Transverse colon (tissue), 4 donors: ENCODE measurements around the gene DCP1A. TPM values are rescaled to one million over a fixed set of nuclear protein-coding genes. Genes with fewer than 3 reads are reported as not detected.
"Not testable (repeated sequence)": the region's sequence is repeated elsewhere in the genome, so short reads cannot be mapped to it uniquely, and the experiment has no call there.

Experiments
- DNase-seq: peaks from one replicate; pipeline ENCODE4 v3.0.0-alpha.2; 2019
- H3K27ac ChIP-seq, 4 donors: fragments of 200-600 bp; sonication (generic); 2 replicates each; pipeline ENCODE4 v1.5.1; 2016 to 2018; ENCODE audit warnings: inconsistent platforms in 4 of 4
- H3K27me3 ChIP-seq: fragments of 200-600 bp; sonication (generic); 2 replicates; pipeline ENCODE4 v1.5.1; 2017; ENCODE audit warnings: inconsistent platforms
- H3K36me3 ChIP-seq, 4 donors: fragments of 200-600 bp; sonication (generic); 2 replicates each; pipeline ENCODE4 v1.5.1; 2017 to 2019; ENCODE audit warnings: inconsistent platforms in 4 of 4
- H3K4me1 ChIP-seq, 4 donors: fragments of 200-600 bp; sonication (generic); 2 replicates each; pipeline ENCODE4 v1.5.1; 2017 to 2020; ENCODE audit warnings: inconsistent platforms in 4 of 4
- H3K4me3 ChIP-seq, 4 donors: fragments of 200-600 bp; sonication (generic); 1 replicate in 1 of 4; 2 replicates in 3 of 4; pipeline versions ENCODE4 v1.5.1 to v1.6.1; 2017 to 2019; ENCODE audit warnings: inconsistent platforms in 4 of 4
- H3K9me3 ChIP-seq, 2 donors: fragments of 200-600 bp; sonication (generic); 2 replicates each; pipeline ENCODE4 v1.5.1; 2017 to 2019; ENCODE audit warnings: inconsistent platforms in 2 of 2
- CTCF ChIP-seq, 5 experiments: fragments of 200-600 bp in 3 of 5; fragments of 450-650 bp in 2 of 5; sonication (generic) in 3 of 5; IDR thresholded peaks; 1 replicate in 2 of 5; 2 replicates in 3 of 5; pipeline ENCODE4 v1.5.1; 2016 to 2017; ENCODE audit warnings: antibody characterized with exemption in 5 of 5, inconsistent platforms in 3 of 5, mild to moderate bottlenecking in 2 of 5, moderate library complexity in 1 of 5
- EP300 ChIP-seq: sonication (generic); formaldehyde crosslinking; IDR thresholded peaks from one replicate; pipeline ENCODE4 v1.6.1; 2017; ENCODE audit warnings: antibody characterized with exemption, low read depth
- POLR2A ChIP-seq: fragments of 450-650 bp; IDR thresholded peaks from one replicate; pipeline ENCODE4 v1.6.1; 2016; ENCODE audit warnings: antibody characterized with exemption, mild to moderate bottlenecking, moderate library complexity
- POLR2AphosphoS5 ChIP-seq, 3 donors: sonication (generic); formaldehyde crosslinking; IDR thresholded peaks; one replicate each; pipeline ENCODE4 v1.6.1; 2016; ENCODE audit warnings: antibody characterized with exemption in 3 of 3
- WGBS, 2 donors: methylation state at CpG; one replicate each; pipeline ENCODE4 v1.1.5; 2018; ENCODE audit warnings: low coverage in 1 of 2; 5-methylcytosine and 5-hydroxymethylcytosine counted together
- in situ Hi-C, 4 donors: fragments of 200-750 bp; cut with MboI; loops; one replicate each; pipeline versions ENCODE4 v1.15.0 to v1.15.1; 2017; ENCODE audit warnings: low sequenced_read_pairs in 3 of 4, low pct_ligation_motif_present in 1 of 4, low pct_unique_long_range_greater_than_20kb in 1 of 4
- intact Hi-C: fragments of 100-400 bp; cut with DNase I; formaldehyde crosslinking; loops from one replicate; pipeline ENCODE4 v1.15.1; 2023; ENCODE audit warnings: low total_unique reads
- total RNA-seq, 4 donors: library from RNA; depleted of rRNA; stranded (reverse); fragments of >200 nt; gene quantifications; one replicate each; pipeline ENCODE4 v1.1.0, GENCODE V29; 2016

Gene DCP1A
- total RNA-seq, 4 donors from 2014 or later: 11.6 to 22.4 (median 17.2) TPM

GRCh38 chr3:53350652-53351051 is 3.3 kb upstream of the DCP1A start:
- peak overlapping the region; percentile 33 to 64 (median 50) for H3K27ac ChIP-seq

GRCh38 chr3:53348118-53348517 is 775 bp upstream of the DCP1A start:
- H3K27me3 ChIP-seq, H3K9me3 ChIP-seq, H3K36me3 ChIP-seq, DNase-seq: not testable (repeated sequence)
- in situ Hi-C loops: loop anchor here in 1 of 4 donors (25.0 kb wide), 1 partner anchor 539 kb away; the partner anchor contains the start of genes ACTR8 and SELENOK
- 84 to 88% methylated on average over 19 of the region's 19 CpGs for WGBS, 2 donors
- H3K4me1 ChIP-seq: peaks cover 10 to 38% (median 22%) of the 10 kb centered on the region in 4 donors
- H3K27ac ChIP-seq: peak overlapping the region; percentile 93 to 97 (median 95)
- H3K4me3 ChIP-seq: peak overlapping the region in 3 of 4 donors; percentile 76 to 91 (median 89)
- intact Hi-C loops: loop anchor here (10.0 kb wide), 1 partner anchor 233 kb away; no protein-coding TSS in a partner anchor

More at GRCh38 chr3:53350652-53351051, 3.3 kb upstream of the DCP1A start:
- intact Hi-C loops (no loop called here), in situ Hi-C loops (no loop called here)
- Histone ChIP-seq H3K4me3 (no peak overlapping the region), H3K36me3 (no peaks in the 10 kb centered on the region), H3K9me3 (no peaks in the 10 kb centered on the region), H3K27me3 (no peaks in the 10 kb centered on the region), H3K4me1 (peaks cover 5 to 24% (median 16%) of the 10 kb centered on the region in 4 donors)
- 8 to 10% methylated on average over 3 of the region's 3 CpGs for WGBS, 2 donors
- DNase-seq: peak; percentile 59
- TF ChIP-seq POLR2AphosphoS5 (IDR thresholded peaks at IDR 0.05): peak in 1 of 3 donors; percentile 18
- TF ChIP-seq CTCF (IDR thresholded peaks at IDR 0.05): peak; percentile 25 to 53 (median 35)
- no peak for TF ChIP-seq POLR2A
- TF ChIP-seq EP300: no peak

GRCh38 chr3:53346922-53347260 is 452 bp downstream of the DCP1A start:
- in situ Hi-C loops (loop anchor here in 1 of 4 donors (25.0 kb wide), 1 partner anchor 540 kb away; the partner anchor contains the start of genes ACTR8 and SELENOK), intact Hi-C loops (loop anchor here (10.0 kb wide), 1 partner anchor 232 kb away; no protein-coding TSS in a partner anchor)
- Histone ChIP-seq H3K4me1 (peaks cover 13 to 50% (median 29%) of the 10 kb centered on the region in 4 donors), H3K36me3 (peaks cover 0 to 1% (median 0%) of the 10 kb centered on the region in 4 donors), H3K4me3 (peak overlapping the region; percentile 76 to 99 (median 90)), H3K27me3 (no peaks in the 10 kb centered on the region), H3K27ac (peak overlapping the region; percentile 93 to 97 (median 95)), H3K9me3 (no peaks in the 10 kb centered on the region)
- 0 to 2% methylated on average over 1 to 11 of the region's 11 CpGs for WGBS, 2 donors
- TF ChIP-seq EP300: no peak
- no peak for TF ChIP-seq POLR2A
- no peak for TF ChIP-seq CTCF (IDR thresholded peaks at IDR 0.05)
- no peak for TF ChIP-seq POLR2AphosphoS5 (IDR thresholded peaks at IDR 0.05)
- DNase-seq: no peak

- Histone ChIP-seq H3K4me3 (peak overlapping the region; percentile 76 to 99 (median 90)), H3K4me1 (peaks cover 13 to 50% (median 29%) of the 10 kb centered on the region in 4 donors), H3K27ac (peak overlapping the region; percentile 93 to 97 (median 95)), H3K27me3 (no peaks in the 10 kb centered on the region), H3K36me3 (peaks cover 0 to 5% (median 0%) of the 10 kb centered on the region in 4 donors), H3K9me3 (no peaks in the 10 kb centered on the region)
- no peak for DNase-seq
- 0% methylated on average over 9 of the region's 9 CpGs; no CpG with 5 or more reads in 1 of the 2 donors for WGBS, 2 donors
- no peak for TF ChIP-seq CTCF (IDR thresholded peaks at IDR 0.05)
- TF ChIP-seq POLR2AphosphoS5 (IDR thresholded peaks at IDR 0.05): no peak
- TF ChIP-seq EP300: no peak
- TF ChIP-seq POLR2A: no peak
- intact Hi-C loops: loop anchor here (10.0 kb wide), 1 partner anchor 232 kb away; no protein-coding TSS in a partner anchor
- in situ Hi-C loops: loop anchor here in 1 of 4 donors (25.0 kb wide), 1 partner anchor 541 kb away; the partner anchor contains the start of genes ACTR8 and SELENOK
Observed at GRCh38 chr3:53346514-53346913, 829 bp downstream of the DCP1A start.
